ENCODE data around the gene AIM2.
A peak's percentile ranks its signal among the peaks of the same experiment; 100 is the strongest.
"Not testable (repeated sequence)": the region's sequence is repeated elsewhere in the genome, so short reads cannot be mapped to it uniquely, and the experiment has no call there.

Gene AIM2

DNA sequence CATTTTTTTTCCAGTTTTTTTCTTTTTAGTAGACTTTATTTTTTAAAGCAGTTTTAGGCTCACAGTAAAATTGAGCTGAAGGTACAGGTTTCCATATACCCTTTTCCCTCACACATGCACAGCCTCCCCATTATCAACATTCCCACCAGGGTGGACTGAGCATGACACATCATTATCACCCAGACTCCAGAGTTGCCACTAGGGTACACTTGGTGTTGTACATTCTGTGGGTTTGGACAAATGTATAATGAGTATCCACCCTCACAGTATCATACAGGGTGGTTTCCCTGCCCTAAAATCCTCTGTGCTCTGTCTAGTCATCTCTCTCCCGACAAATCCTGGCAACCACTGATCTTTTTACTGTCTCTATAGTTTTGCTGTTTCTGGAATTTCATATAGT, 3.0 kb upstream of the AIM2 start:
- no peak for DNase-seq (ENCODE audit: low read depth in 2 of 2)

DNA sequence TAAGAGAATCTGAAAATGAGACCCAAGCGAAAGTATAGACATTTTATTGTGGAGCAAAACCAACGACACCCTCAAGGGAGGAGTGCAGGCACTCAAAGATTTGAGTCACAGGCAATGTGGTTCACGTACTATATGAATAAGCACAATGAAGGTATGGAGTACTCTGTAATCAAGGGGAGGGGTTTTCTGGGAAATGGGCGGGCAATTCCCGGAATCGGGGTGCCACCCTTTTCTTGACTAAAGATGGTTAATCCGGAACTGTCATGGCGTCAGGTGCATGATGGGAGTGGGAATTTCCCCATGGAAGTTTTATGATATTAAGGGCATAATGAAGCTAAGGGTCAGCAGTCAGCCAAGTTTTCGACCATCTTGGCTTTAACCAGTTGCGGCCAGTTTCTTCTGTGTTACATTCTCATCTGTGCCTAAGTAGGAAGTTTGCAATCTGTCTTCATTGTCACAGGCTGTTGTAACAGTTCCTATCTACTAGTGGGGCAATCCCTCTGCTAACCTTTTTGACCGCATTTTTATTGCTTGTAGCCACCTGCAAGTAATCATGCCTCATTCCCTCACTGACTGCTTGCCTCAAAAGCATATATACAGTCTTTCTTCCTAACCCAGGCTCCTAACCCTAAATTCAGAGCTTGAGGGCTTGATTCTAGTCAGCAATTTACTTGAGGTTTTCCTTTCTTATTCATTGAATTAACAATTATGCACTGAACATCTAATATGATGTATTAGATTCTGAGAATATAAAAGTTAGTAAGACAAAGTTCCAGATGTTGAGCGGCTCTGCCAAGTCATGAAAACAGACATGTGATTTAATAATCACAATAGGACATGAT, 775 bp upstream of the AIM2 start:
- peak; percentile 80 to 97 for DNase-seq (ENCODE audit: low read depth in 2 of 2)

GRCh38 chr1:159071970-159072582, 4.5 kb downstream of the AIM2 start:
- DNase-seq (ENCODE audit: low read depth in 2 of 2), result no peak

- no peak for DNase-seq (ENCODE audit: low read depth in 2 of 2)
Measured at GRCh38 chr1:159068886-159069285, 7.7 kb downstream of the AIM2 start.

DNA sequence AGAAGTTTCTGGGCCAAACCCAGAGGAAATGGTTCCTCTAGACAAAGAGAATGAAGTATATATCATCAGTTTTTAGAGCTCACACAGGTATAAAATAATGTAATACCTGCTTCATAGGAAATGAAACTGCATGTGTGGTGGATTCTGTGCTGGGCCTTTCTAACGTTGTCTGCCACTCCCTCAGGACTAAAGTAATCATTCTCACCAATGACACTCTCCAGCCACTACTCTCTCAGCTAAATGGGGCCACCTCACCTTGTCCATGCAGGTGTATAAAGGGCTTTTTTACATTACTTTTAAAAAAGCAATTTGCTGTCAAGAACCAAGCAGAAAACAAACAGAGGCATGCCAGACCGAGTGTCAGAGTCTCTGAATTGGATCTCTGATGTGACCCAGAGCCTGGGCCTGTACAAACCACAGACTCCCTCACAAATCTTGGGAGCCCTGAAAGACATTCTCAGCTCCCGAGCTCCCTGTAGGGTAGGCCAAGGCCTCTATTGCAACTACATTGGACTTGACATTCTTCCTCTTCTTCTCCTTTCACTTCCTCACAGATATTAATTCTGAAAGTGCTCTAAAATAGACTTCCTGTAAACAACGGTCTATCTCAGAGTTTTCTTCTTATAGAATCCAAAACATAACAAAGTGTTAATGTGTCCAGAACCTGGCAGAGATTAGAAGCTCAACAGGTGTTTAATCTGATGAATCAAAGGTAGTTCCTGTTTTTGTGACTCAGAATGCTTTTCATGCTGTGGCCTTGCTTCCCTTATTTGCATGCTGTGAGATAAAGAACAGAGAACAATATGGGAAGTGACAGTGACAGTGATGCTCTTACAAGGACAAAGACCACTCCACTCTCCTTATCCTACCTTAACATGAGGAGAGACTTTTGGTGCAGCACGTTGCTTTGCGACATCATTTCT, 8.6 kb downstream of the AIM2 start:
- no peak for DNase-seq (ENCODE audit: low read depth in 2 of 2)

GRCh38 chr1:159066108-159066507, 10.5 kb downstream of the AIM2 start:
- DNase-seq (ENCODE audit: low read depth in 2 of 2), result no peak

GRCh38 chr1:159065106-159065505, 11.5 kb downstream of the AIM2 start:
- DNase-seq (ENCODE audit: low read depth in 2 of 2), result no peak

DNA sequence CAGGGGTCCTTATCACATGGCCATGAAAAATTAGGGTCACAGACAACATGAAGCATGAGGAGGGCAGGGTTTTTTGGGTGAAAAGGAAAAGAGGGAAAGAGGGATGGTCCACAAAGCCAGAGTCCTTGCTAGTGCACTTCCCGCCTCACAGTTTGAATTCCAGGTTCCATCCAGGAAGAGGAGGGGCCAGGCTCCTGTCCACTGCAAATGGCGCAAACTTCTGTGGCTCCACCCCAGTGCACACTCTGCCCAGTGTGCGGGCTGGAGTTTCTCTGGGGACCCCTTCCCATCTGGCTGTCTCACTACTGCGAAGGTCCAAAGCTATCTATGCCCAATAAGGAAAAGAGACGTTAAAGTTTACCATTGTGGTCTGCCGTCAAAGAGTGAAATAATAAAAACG, 17.8 kb downstream of the AIM2 start:
- DNase-seq (ENCODE audit: low read depth in 2 of 2), result no peak

DNA sequence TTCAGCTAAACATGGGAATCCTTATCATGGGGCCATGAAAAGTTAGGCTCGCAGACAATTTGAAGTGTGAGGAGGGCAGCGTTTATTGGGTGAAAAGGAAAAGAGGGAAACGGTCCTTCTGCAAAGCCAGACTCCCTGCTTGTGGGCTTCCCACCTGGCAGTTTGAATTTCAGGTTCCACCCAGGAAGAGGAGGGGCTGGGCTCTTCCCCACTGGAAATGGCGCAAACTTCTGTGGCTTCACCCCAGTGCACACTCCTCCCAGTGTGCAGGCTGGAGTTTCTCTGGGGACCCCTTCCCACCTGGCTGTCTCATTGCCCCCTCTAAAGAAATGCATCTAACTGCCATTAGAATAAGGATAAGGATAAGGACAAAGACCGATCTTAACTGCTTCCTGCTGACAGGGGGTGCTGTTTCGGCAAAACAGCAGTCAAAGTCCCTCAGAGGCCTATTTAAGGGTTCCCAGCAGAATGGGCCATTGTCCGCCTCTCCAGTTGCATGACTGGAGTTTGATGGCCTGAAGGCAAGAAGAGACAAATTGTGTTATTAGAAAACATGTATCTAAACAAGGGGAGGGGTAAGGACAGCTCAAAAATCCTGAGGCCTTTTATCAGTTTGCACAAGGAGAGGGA, 20.4 kb downstream of the AIM2 start:
- no peak for DNase-seq (ENCODE audit: low read depth in 2 of 2)

DNA sequence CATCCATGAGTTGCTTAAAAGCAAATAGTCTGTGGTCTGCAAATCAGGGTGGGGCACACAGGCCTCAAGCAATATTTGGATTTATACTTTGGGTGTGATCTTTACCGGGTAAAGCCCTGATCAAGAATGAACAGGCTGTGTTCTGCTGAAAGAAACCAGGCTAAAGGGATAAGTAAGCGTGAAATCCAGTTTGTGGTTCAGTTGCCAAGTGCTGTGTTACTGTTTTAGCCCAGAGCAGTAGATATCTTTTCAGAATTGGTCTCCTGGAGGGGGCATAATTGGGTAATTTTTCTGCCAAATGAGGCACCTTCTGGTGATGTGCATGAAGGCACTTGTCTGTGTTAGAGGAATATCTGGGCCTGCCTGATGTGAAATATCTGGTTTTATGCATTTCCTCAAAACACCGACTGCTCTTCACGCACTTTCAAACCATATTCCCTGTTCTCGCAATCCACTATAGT, 21.4 kb downstream of the AIM2 start:
- no peak for DNase-seq (ENCODE audit: low read depth in 2 of 2)

DNA sequence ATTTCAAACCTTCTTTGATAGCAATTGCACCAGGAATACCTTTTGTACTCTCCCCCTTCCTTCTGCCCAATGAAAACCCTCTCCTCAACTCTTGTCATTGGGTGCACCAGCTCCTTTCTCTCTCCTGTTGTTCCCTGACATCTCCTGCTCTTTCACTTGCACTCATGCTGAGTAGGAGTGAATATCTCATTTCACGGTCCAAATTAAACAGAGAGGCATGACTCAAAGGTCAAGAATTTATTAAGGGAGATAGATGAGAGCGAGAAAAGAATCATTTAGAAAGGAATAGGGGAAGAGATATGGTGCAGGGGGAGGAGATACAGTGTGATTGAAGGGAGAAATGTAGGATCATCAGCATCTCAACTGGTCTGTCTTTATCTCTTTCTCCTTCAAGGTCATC, 22.1 kb downstream of the AIM2 start:
- DNase-seq (ENCODE audit: low read depth in 2 of 2), result no peak

DNA sequence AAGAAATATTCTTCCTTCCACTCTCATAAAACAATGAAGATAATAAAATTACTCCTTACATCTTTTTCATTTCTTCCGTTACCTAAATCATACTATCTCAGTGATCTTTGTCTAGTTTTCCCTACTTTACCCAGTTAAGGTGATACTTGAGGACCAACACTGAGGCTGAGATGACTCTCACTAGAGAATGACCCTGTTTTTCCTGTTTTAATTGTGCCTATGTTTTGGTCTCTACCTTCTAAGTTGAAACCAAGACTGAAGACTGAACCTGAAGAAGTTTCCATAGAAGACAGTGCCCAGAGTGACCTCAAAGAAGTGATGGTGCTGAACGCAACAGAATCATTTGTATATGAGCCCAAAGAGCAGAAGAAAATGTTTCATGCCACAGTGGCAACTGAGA, 25.1 kb downstream of the AIM2 start:
- DNase-seq (ENCODE audit: low read depth in 2 of 2), result no peak

DNA sequence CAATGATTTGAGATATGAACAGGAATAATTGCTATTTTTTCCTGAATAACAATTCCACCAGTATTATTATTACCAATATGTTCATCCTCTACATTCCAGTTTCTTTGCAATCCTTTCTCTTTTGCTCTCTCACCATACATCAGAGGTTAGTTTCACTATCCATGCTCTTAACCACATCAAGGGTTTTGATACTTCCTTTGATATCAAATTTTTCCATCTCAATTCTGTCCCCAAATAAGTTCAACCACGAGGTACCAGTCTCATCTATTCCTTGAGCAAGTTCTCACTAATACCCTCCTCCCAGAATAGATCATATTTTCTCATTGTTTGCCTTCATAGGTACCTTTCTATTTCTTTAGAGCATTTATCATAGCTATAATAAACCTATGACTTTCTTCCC, 30.1 kb downstream of the AIM2 start:
- DNase-seq (ENCODE audit: low read depth in 2 of 2), result not testable (repeated sequence)

GRCh38 chr1:159040893-159041724, 35.5 kb downstream of the AIM2 start:
- no peak for DNase-seq (ENCODE audit: low read depth in 2 of 2)

DNA sequence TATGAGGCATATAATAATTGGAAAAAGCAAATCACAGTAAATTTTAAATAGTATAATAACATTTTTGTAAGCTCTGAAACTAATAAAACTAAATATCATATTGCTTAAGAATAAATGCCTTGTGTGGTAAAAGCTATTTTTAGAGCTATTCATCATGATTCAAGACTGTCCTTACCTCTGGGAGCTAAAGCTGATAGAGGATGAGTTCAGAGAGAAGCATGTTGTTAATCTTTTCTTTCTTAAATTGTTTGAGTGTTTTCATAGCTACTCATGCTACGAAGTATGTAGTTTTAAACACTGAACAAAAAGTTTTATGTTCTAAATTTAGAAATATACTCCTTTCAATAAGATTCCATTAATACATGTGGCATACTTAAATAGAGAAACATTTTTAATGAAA, 36.4 kb downstream of the AIM2 start:
- DNase-seq (ENCODE audit: low read depth in 2 of 2), result no peak

DNA sequence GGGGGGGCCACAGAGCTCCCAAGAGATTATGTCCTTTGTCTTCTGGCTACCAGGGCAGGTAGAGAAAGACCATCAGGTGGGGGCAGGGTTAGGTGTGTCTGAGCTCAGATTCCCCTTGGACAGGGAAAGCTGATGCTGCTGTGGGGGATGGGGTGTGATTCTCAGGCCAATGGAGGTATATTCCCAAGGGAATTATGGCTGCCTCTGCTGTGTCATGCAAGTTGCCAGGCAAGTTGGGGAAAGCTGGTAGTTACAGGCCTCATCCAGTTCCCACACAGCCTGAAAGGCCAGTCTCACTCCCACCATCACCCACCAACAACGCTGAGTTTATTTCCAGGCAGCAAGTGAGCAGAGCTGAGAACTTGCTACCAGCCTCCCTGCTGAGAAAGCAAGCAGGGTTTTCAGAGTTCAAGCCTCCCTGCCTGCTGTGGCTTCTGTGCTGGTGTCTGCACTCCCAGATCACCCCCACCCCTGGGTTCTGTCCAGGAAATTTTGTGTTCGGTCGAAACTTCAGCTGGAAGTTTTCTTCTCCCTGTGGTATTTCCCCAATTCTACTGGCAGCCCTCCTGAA, 45.6 kb downstream of the AIM2 start:
- DNase-seq (ENCODE audit: low read depth in 2 of 2), result no peak

DNA sequence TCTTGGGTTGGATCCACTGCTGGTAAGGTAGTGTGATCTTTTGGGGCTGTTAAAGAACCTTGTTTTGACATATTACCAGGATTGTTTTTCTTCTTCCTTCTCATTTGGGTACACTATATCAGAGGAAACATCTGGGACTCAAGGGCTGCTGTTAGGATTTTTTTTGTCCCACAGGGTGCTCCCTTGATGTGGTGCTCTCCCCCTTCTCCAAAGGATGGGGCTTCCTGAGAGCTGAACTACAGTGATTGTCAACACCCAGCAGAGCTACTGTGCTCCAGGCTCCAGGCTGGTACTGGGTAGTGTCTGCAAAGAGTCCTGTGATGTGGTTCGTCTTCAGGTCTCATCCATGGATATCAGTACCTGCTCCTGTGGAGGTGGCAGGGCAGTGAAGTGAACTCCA, 46.3 kb downstream of the AIM2 start:
- DNase-seq (ENCODE audit: low read depth in 2 of 2), result no peak

DNA sequence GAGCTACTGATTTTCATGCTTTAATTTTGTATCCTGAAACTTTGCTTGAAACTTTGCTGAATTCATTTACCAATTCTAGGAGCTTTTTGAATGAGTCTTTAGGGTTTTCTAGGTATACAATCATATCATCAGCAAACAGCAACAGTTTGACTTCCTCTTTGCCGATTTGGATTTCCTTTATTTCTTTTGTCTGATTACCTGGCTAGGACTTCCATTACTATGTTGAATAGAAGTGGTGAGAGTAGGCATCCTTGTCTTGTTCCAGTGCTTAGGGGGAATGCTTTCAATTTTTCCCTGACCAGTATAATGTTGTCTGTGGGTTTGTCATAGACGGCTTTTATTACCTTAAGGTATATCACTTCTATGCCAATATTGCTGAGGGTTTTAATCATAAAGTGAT, 49.7 kb downstream of the AIM2 start:
- not testable (repeated sequence) for DNase-seq (ENCODE audit: low read depth in 2 of 2)

GRCh38 chr1:159025043-159025442, 51.5 kb downstream of the AIM2 start:
- no peak for DNase-seq (ENCODE audit: low read depth in 2 of 2)

DNA sequence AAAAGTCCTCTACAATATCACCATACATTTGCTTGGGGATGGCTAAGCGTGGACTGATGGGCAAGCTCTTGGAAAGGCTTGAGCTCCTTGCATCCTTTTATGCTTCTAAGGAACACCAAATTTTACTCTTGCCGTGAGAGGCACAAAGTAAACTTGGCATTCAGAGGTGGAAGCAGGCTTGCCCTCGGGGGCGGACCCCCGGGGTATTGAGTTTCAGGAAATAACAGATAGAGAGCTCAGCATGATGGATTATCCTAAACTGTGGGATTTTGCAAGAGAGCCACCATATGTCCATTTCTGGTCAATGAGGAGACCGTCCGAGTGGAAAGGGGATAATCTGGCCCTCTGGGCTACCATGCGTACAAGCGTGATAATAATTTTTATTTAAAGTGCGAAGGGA, 52.8 kb downstream of the AIM2 start:
- no peak for DNase-seq (ENCODE audit: low read depth in 2 of 2)
